ENCODE data around the gene CTDSPL2.
A peak's percentile ranks its signal among the peaks of the same experiment; 100 is the strongest.
"Not testable (repeated sequence)": the region's sequence is repeated elsewhere in the genome, so short reads cannot be mapped to it uniquely, and the experiment has no call there.

CTDSPL2 gene

DNA sequence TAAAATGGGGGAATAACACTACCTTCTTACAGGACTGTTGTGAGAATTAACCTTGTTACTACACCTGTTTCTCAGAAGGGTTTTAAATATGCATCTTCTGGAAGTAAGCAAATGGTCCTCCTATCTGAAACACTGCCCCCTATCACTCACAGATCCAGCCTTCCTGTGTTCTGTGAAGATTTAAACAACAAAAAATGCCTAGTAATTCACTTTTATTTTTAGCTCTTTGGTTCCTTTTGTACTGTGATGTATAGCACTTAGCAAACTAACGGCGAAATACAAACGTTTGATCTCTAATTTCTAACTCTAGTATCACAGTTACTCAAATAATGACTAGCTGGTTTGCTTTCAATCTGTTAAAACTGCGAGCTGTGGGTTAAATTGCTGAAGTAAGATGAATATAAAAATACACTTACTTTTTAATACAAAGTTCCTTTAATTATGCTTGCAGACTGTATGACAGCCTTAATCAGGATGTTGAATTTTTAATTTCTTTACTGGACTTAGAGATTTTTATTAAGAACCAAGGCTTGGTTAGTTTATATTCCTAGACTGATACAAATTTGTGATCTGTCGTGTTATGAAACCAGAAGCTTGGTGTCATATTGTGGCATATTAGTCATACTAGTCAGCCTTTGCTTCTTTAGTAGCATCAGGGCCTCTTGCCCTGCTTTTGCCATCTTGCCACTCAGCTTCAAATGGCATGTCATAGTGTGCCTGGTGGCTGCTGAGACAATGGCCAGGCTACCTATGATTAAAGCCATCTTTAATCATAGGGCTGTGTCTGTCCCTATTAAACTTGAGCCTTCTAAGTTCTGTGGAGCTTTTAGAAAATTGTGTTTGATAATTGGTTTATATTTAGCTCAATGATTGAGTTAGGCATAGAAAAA is 118.7 kb downstream of the CTDSPL2 start:
- TF ChIP-seq CTCF (conservative IDR thresholded peaks at IDR 0.05) = peak; percentile 51
- no peak overlapping the region for H3K27ac ChIP-seq

DNA sequence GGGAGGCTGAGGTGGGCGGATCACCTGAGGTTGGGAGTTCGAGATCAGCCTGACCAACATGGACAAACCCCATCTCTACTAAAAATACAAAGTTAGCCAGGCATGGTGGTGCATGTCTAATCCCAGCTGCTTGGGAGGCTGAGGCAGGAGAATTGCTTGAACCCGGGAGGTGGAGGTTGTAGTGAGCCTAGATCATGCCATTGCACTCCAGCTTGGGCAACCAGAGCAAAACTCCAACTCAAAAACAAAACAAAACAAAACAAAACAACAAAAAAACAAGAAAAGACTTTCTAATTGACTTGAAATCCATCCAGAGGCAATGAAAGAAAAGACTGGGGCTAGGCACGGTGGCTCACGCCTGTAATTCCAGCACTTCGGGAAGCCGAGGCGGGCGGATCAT is 121.7 kb downstream of the CTDSPL2 start:
- peak overlapping the region; percentile 56 for H3K27ac ChIP-seq

GRCh38 chr15:44550256-44550655 is 122.8 kb downstream of the CTDSPL2 start:
- peak overlapping the region; percentile 56 for H3K27ac ChIP-seq
- peak; percentile 71 for TF ChIP-seq CTCF (conservative IDR thresholded peaks at IDR 0.05)

GRCh38 chr15:44550734-44551133 is 123.3 kb downstream of the CTDSPL2 start:
- H3K27ac ChIP-seq = peak overlapping the region; percentile 56
- no peak; the same call in 1 of the 2 replicates for TF ChIP-seq CTCF (conservative IDR thresholded peaks at IDR 0.05)

DNA sequence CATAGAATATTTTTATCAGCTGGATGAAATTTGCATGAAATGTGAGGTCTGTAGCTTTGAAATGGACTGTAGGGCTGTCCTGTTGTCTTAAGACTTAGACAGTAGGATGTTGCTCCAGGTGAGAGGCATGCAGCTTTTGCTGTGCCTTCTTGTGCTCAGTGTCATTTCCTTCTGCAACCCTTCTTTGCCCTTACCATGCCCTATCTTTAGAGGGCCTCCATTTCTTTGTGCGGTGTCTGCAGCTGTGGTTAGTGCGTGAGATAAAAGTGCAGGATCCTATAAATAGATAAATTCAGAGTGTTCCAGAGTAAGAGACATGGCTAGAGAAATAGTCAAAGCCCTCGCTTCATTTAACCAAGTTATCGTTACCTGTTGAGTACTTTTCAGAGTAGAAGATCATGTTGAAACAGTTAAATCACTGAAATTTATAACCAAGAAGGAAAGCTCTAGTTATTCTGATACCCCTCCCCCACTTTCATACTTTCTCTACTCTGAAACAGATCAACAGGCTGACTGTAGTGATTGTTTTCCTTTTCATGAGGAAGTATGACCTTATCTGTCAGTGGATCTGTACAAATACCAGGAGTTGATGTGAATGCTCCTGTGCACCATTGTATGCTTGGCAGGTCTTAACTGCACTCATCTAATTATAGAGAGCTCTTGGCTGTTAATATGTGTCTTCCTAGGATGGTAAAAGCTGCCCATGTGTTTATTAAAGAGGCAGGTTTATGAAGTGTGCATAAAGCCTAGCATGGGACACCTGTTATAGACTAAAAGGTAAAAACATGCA is 127.7 kb downstream of the CTDSPL2 start:
- no peak for TF ChIP-seq CTCF (conservative IDR thresholded peaks at IDR 0.05)
- H3K27ac ChIP-seq = peak overlapping the region; percentile 93

- H3K27ac ChIP-seq = not testable (repeated sequence)
Measured at GRCh38 chr15:44560926-44561325, 133.5 kb downstream of the CTDSPL2 start.

DNA sequence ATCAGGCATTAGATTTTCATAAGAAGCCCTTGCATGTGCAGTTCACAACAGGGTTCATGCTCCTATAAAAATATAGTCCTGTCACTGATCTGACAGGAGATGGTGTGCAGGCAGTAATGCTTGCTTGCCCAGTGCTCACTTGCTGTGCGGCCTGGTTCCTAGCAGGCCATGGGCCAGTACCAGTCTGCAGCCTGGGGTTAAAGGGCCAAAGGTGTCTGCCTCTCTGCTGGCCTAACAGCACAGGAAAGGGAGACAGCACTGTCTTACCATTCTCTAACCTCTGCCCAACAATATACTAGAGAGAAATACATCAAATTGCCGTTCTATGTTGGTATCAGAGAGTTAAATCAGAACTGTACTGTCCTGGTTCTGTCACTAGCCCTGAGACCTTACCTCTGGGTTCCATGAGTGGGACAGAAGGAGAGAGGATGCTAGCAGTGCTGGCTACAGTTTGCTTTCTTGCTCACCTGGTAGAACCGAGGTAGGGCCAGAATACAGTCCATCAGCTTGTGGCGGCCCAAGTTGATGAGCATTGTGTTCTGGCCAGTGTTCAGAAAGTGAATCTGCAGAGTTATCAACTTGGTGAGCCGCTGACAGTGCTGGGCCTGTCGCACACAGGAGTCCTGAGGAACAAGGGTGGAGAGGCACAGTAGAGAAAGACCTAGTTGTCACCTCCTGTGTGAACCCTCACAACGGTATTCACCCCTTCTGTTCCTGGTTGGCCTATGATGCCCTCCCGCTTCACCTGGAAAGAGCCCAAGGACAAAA is 138.1 kb downstream of the CTDSPL2 start:
- no peak for TF ChIP-seq CTCF (conservative IDR thresholded peaks at IDR 0.05)
- H3K27ac ChIP-seq = no peak overlapping the region

DNA sequence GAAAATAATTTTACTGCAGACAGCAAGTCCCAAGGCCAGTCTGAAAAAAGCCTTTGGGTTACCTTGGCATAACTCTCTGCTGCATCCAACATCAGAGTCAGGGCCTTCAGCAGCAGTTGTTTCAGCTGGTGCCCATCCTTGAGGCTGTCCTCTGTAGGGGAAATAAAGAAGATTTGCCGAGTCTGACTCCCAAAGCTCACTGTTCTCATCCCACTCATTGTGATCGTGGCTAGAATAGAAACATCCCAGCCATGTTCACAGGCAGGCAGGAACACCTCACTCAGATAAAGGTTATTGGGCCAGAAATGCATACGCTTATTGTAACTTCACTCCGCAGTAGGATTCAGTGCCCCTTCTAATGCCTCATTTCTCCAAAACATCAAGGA is 138.7 kb downstream of the CTDSPL2 start:
- no peak overlapping the region for H3K27ac ChIP-seq
- TF ChIP-seq CTCF (conservative IDR thresholded peaks at IDR 0.05) = no peak
